H1 (cell line): ENCODE measurements around the gene ITPK1. TPM values are rescaled to one million over a fixed set of nuclear protein-coding genes. Genes with fewer than 3 reads are reported as not detected.

Experiments
- CTCF ChIA-PET: fragments of 300-600 bp; sonication (Branson Sonifier 250); formaldehyde crosslinking; loops from one replicate; lab custom pipeline; 2021; ENCODE audit not compliant: partially characterized antibody; lab: Charles Lee
- POLR2A ChIA-PET: fragments of 300-600 bp; sonication (Branson Sonifier 250); formaldehyde crosslinking; loops from one replicate; lab custom pipeline; 2021; ENCODE audit warnings: inconsistent platforms; ENCODE audit not compliant: partially characterized antibody; lab: Charles Lee
- DNase-seq, 2 experiments: peaks; one replicate each; pipeline versions ENCODE4 v3.0.0 to v3.0.0-alpha.2; 2010 to 2022; ENCODE audit warnings: low spot score in 2 of 2, low read depth in 1 of 2, mixed read lengths in 1 of 2
- FAIRE-seq: peaks from 2 replicates; lab custom pipeline; 2011; peaks lifted over from hg19 to GRCh38; lab: Jason Lieb, UNC
- H2AFZ ChIP-seq: 2 replicates; pipeline ENCODE4 v1.8.1; 2012; ENCODE audit warnings: low read length, inconsistent platforms
- H2AK5ac ChIP-seq: 2 replicates; pipeline ENCODE4 v1.6.1; 2013; ENCODE audit warnings: low read depth, low read length
- H2BK120ac ChIP-seq: replicated peaks from 2 replicates; pipeline ENCODE3; 2013; ENCODE audit warnings: low read depth, low read length, inconsistent platforms
- H2BK12ac ChIP-seq: 2 replicates; pipeline ENCODE4 v1.6.1; 2013; ENCODE audit warnings: low read depth, low read length
- H2BK15ac ChIP-seq: 2 replicates; pipeline ENCODE4 v1.6.1; 2013; ENCODE audit warnings: low read length
- H2BK20ac ChIP-seq: 2 replicates; pipeline ENCODE4 v1.6.1; 2013; ENCODE audit warnings: low read length
- H2BK5ac ChIP-seq: 2 replicates; pipeline ENCODE4 v1.6.1; 2013; ENCODE audit warnings: low read depth, low read length
- H3K14ac ChIP-seq: 2 replicates; pipeline ENCODE4 v1.6.1; 2013; ENCODE audit warnings: inconsistent platforms; ENCODE audit not compliant: insufficient read length
- H3K18ac ChIP-seq: 2 replicates; pipeline ENCODE4 v1.6.1; 2013; ENCODE audit warnings: low read length; ENCODE audit errors: extremely low read depth
- H3K23ac ChIP-seq: 2 replicates; pipeline ENCODE4 v1.6.1; 2013; ENCODE audit warnings: inconsistent platforms; ENCODE audit not compliant: insufficient read length
- H3K23me2 ChIP-seq: 2 replicates; pipeline ENCODE4 v1.6.1; 2013; ENCODE audit warnings: low read depth, low read length
- H3K27ac ChIP-seq: 2 replicates; pipeline ENCODE4 v1.6.1; 2011; ENCODE audit warnings: low read depth, low read length, inconsistent platforms
- H3K27me3 ChIP-seq, 4 experiments: replicated peaks in 1 of 4; 1 replicate in 1 of 4; 2 replicates in 3 of 4; pipeline versions ENCODE4 v1.6.1 to v1.8.1; 2011 to 2013; ENCODE audit warnings: low read length in 3 of 4, mild to moderate bottlenecking in 3 of 4, inconsistent platforms in 2 of 4, mixed read lengths in 2 of 4, moderate library complexity in 1 of 4; ENCODE audit not compliant: control insufficient read depth in 3 of 4, insufficient read depth in 3 of 4; ENCODE audit errors: extremely low read depth in 1 of 4
- H3K36me3 ChIP-seq, 4 experiments: 2 replicates each; pipeline versions ENCODE4 v1.6.1 to v1.8.1; 2011 to 2013; ENCODE audit warnings: mild to moderate bottlenecking in 4 of 4, low read length in 3 of 4, moderate library complexity in 2 of 4, control low read depth in 1 of 4, inconsistent platforms in 1 of 4; ENCODE audit not compliant: insufficient read depth in 4 of 4, control insufficient read depth in 2 of 4
- H3K4ac ChIP-seq: replicated peaks from 2 replicates; pipeline ENCODE3; 2013; ENCODE audit warnings: low read length, low read depth, mixed read lengths, inconsistent platforms; ENCODE audit not compliant: insufficient read length
- H3K4me1 ChIP-seq, 4 experiments: replicated peaks in 1 of 4; 1 replicate in 1 of 4; 2 replicates in 3 of 4; pipeline versions ENCODE4 v1.6.1 to v1.8.1; 2011 to 2013; ENCODE audit warnings: low read length in 3 of 4, inconsistent platforms in 2 of 4, mixed read lengths in 1 of 4; ENCODE audit not compliant: insufficient read depth in 4 of 4, control insufficient read depth in 3 of 4
- H3K4me2 ChIP-seq, 2 experiments: 2 replicates each; pipeline versions ENCODE4 v1.6.1 to v1.8.1; 2011 to 2013; ENCODE audit warnings: low read depth in 2 of 2, low read length in 2 of 2, control low read depth in 1 of 2, inconsistent platforms in 1 of 2, mild to moderate bottlenecking in 1 of 2; ENCODE audit not compliant: insufficient read depth in 1 of 2
- H3K4me3 ChIP-seq, 4 experiments: fragments of 200-600, 300-600 bp in 1 of 4; sonication (generic), shearing (Covaris generic), sonication (Bioruptor Twin) in 1 of 4; 2 replicates each; pipeline versions ENCODE4 v1.5.1 to v1.8.1; 2011 to 2016; ENCODE audit warnings: low read length in 4 of 4, low read depth in 3 of 4, control low read depth in 2 of 4, inconsistent platforms in 2 of 4, mild to moderate bottlenecking in 2 of 4, mixed read lengths in 1 of 4, moderate library complexity in 1 of 4; ENCODE audit not compliant: insufficient read depth in 2 of 4; ENCODE audit errors: extremely low read depth in 1 of 4
- H3K56ac ChIP-seq: replicated peaks from 2 replicates; pipeline ENCODE3; 2013; ENCODE audit warnings: low read depth, mild to moderate bottlenecking, mixed read lengths, low read length, inconsistent platforms; ENCODE audit not compliant: insufficient read length
- H3K79me1 ChIP-seq: 2 replicates; pipeline ENCODE4 v1.6.1; 2013; ENCODE audit warnings: low read depth, low read length, control low read depth
- H3K79me2 ChIP-seq, 2 experiments: 2 replicates each; pipeline versions ENCODE4 v1.6.1 to v1.8.1; 2012 to 2013; ENCODE audit warnings: low read length in 2 of 2, mild to moderate bottlenecking in 2 of 2, inconsistent platforms in 1 of 2; ENCODE audit not compliant: insufficient read depth in 2 of 2, control insufficient read depth in 1 of 2
- H3K9ac ChIP-seq, 4 experiments: replicated peaks in 1 of 4; 1 replicate in 1 of 4; 2 replicates in 3 of 4; pipeline versions ENCODE4 v1.6.1 to v1.8.1; 2011 to 2013; ENCODE audit warnings: low read depth in 3 of 4, low read length in 3 of 4, control low read depth in 2 of 4, mild to moderate bottlenecking in 2 of 4, moderate library complexity in 2 of 4, inconsistent platforms in 1 of 4; ENCODE audit errors: extremely low read depth in 1 of 4
- H3K9me3 ChIP-seq, 2 experiments: 2 replicates each; pipeline versions ENCODE4 v1.6.1 to v1.8.1; 2012 to 2013; ENCODE audit warnings: mild to moderate bottlenecking in 2 of 2, moderate library complexity in 2 of 2, control low read depth in 1 of 2, inconsistent platforms in 1 of 2, low read depth in 1 of 2, low read length in 1 of 2, mixed read lengths in 1 of 2; ENCODE audit not compliant: insufficient read depth in 2 of 2
- H4K20me1 ChIP-seq, 2 experiments: replicated peaks in 1 of 2; 2 replicates each; pipeline versions ENCODE3 to v1.8.1; 2011 to 2013; ENCODE audit warnings: inconsistent platforms in 2 of 2, low read length in 2 of 2, mild to moderate bottlenecking in 1 of 2; ENCODE audit not compliant: insufficient read depth in 2 of 2, control insufficient read depth in 1 of 2
- H4K5ac ChIP-seq: 2 replicates; pipeline ENCODE4 v1.6.1; 2013; ENCODE audit warnings: low read length, low read depth, mixed read lengths, inconsistent platforms; ENCODE audit not compliant: insufficient read length
- H4K8ac ChIP-seq: 2 replicates; pipeline ENCODE4 v1.8.0; 2013; ENCODE audit warnings: mild to moderate bottlenecking, moderate library complexity, low read length, inconsistent platforms; ENCODE audit not compliant: insufficient read depth; ENCODE audit errors: extremely low read depth
- H4K91ac ChIP-seq: replicated peaks from 2 replicates; pipeline ENCODE3; 2013; ENCODE audit warnings: low read length, mixed read lengths, inconsistent platforms; ENCODE audit not compliant: insufficient read length
- FOSL1 ChIP-seq: IDR thresholded peaks from 2 replicates; pipeline ENCODE4 v1.6.1; 2011; ENCODE audit warnings: mild to moderate bottlenecking, low read depth, low read length, moderate library complexity; ENCODE audit not compliant: insufficient read depth
- PHF8 ChIP-seq: fragments of 200-600 bp; sonication (generic); conservative IDR thresholded peaks from 2 replicates; pipeline ENCODE4 v1.7.1; 2012; ENCODE audit warnings: low read depth, mild to moderate bottlenecking, inconsistent platforms, low read length, moderate library complexity
- POLR2A ChIP-seq, 2 experiments: IDR thresholded peaks; 1 replicate in 1 of 2; 2 replicates in 1 of 2; pipeline ENCODE4 v1.6.1; 2011; ENCODE audit warnings: low read depth in 2 of 2, low read length in 2 of 2, mild to moderate bottlenecking in 2 of 2; ENCODE audit errors: control extremely low read depth in 1 of 2
- ZNF274 ChIP-seq: IDR thresholded peaks from 2 replicates; pipeline ENCODE4 v1.7.0; 2012; ENCODE audit warnings: low read length, borderline replicate concordance; ENCODE audit errors: extremely low read depth
- WGBS, 2 experiments: shearing (Covaris generic) in 1 of 2; methylation state at CpG; one replicate each; pipeline versions ENCODE4 v1.1.6 to v1.1.7; 2013 to 2015; ENCODE audit warnings: low lambda C conversion rate in 2 of 2, mixed read lengths in 2 of 2, inconsistent platforms in 1 of 2, low coverage in 1 of 2, missing lambda C conversion rate in 1 of 2; ENCODE audit not compliant: insufficient replicate concordance in 2 of 2, insufficient coverage in 1 of 2, insufficient read length in 1 of 2; ENCODE audit errors: extremely low coverage in 1 of 2, missing lambda C conversion rate in 1 of 2; 5-methylcytosine and 5-hydroxymethylcytosine counted together
- polyA plus RNA-seq, 7 experiments: library from polyadenylated mRNA; depleted of rRNA in 3 of 7; stranded (reverse) in 5 of 7; unstranded in 2 of 7; fragments of >200 nt in 5 of 7; fragments of 200-250 nt in 2 of 7; gene quantifications; 1 replicate in 5 of 7; 2 replicates in 1 of 7; 4 replicates in 1 of 7; pipeline versions ENCODE4 v1.2.1 to v1.2.3, GENCODE V29; 2011 to 2013; ENCODE audit warnings: missing spikeins in 2 of 7, mixed read lengths in 2 of 7
- total RNA-seq: library from RNA; stranded (reverse); fragmentation: NEBNext Ultra II Directional; extraction: Animal tissue kit (Norgen Biotek cat#: 25700); gene quantifications from 2 replicates; pipeline ENCODE4 v1.2.1, GENCODE V29; 2021

Gene ITPK1
- total and polyA plus RNA-seq, 2 of the 8 experiments (the other 6 are each of a cell fraction or from before 2014, with no cell fraction given): 108 to 143 TPM

DNA sequence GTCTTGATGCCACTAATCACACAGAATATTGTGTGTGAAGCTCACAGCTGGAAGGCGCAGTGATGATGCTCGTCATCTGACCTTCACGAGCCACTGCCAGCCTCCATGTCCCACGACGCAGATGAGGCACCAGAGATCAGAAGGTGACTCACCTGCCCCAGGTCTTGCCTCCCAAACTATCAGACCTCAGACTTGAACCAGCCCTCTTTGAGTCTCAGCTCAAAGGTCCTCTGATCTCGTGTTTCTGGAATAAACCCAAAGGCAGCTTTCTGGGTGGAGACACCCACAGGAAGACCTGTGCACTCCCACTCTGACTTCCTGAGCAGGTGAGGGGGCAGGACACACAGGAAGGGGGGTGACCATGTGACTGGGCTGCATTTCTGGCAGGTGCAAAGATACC is 212.4 kb downstream of the ITPK1 start:
- WGBS, 2 experiments: 89% methylated on average over 6 of the region's 6 CpGs; no CpG with 5 or more reads in 1 of the 2 experiments
- H2AK5ac ChIP-seq: no peak overlapping the region
- no peak overlapping the region for H3K4me2 ChIP-seq
- no peak overlapping the region for H3K4me3 ChIP-seq
- no peak overlapping the region for H3K14ac ChIP-seq
- no peaks in the 10 kb centered on the region for H3K9me3 ChIP-seq
- H2BK5ac ChIP-seq: no peak overlapping the region
- no peaks in the 10 kb centered on the region for H3K36me3 ChIP-seq
- no peak overlapping the region for H4K5ac ChIP-seq
- no peak overlapping the region for H4K8ac ChIP-seq
- H2BK15ac ChIP-seq: 0 out of 2 replicates have a peak overlapping the region, but pooled peaks have one; percentile 12
- no peaks in the 10 kb centered on the region for H3K79me2 ChIP-seq
- no peaks in the 10 kb centered on the region for H4K20me1 ChIP-seq
- H3K18ac ChIP-seq: no peak overlapping the region
- DNase-seq: no peak
- peak overlapping the region; percentile 29 for H4K91ac ChIP-seq
- no peak overlapping the region for H3K27ac ChIP-seq
- no peaks in the 10 kb centered on the region for H3K79me1 ChIP-seq
- peaks cover 0 to 2% (median 0%) of the 10 kb centered on the region in 4 experiments; a peak in 2 of 7 replicates for H3K4me1 ChIP-seq
- H3K27me3 ChIP-seq: peaks cover 0 to 12% (median 9%) of the 10 kb centered on the region in 4 experiments; a peak in 5 of 7 replicates
- no peak overlapping the region for H2AFZ ChIP-seq
- TF ChIP-seq FOSL1: no peak
- TF ChIP-seq ZNF274: no peak
- TF ChIP-seq POLR2A (IDR thresholded peaks at IDR 0.05; ENCODE audit: control extremely low read depth in 1 of 2, low read depth in 2 of 2, low read length in 2 of 2): no peak
- TF ChIP-seq PHF8: no peak
- POLR2A ChIA-PET: interaction anchor here (0.7 to 1.2 kb wide), 2 partner anchors 12 to 19 kb away, joined by 3 to 4 read pairs; no protein-coding TSS in a partner anchor
- no peak overlapping the region for H2BK12ac ChIP-seq
- no peak overlapping the region for H3K56ac ChIP-seq
- no peak overlapping the region for H2BK120ac ChIP-seq
- no peak overlapping the region for H3K23ac ChIP-seq
- CTCF ChIA-PET: interaction anchor here (0.9 to 1.6 kb wide), 4 partner anchors 10 to 49 kb away, joined by 4 to 6 read pairs (median 4); no protein-coding TSS in a partner anchor
- H3K9ac ChIP-seq: no peak overlapping the region
- no peak overlapping the region for H3K4ac ChIP-seq
- no peak for FAIRE-seq
- H2BK20ac ChIP-seq: no peak overlapping the region
- no peaks in the 10 kb centered on the region for H3K23me2 ChIP-seq
